Left colon (tissue), 2 donors: ENCODE data around the gene ACVR1. TPM values are rescaled to one million over a fixed set of nuclear protein-coding genes. Genes with fewer than 3 reads are reported as not detected.
A peak's percentile ranks its signal among the peaks of the same experiment; 100 is the strongest.
"Not testable (repeated sequence)": the region's sequence is repeated elsewhere in the genome, so short reads cannot be mapped to it uniquely, and the experiment has no call there.

Experiments used
- ATAC-seq: fragments of 200-7000 bp; cut with Tn5 transposase; one replicate; pipeline ENCODE4 v1.9.1; 2020; ENCODE audit warnings: mild to moderate bottlenecking, moderate library complexity
- DNase-seq, 2 donors: peaks; one replicate each; pipeline ENCODE4 v3.0.0-alpha.2; 2020
- intact Hi-C, 2 donors: fragments of 100-400 bp; cut with DNase I in 1 of 2; cut with micrococcal nuclease in 1 of 2; formaldehyde crosslinking; loops; one replicate each; pipeline versions ENCODE4 v1.11.2 to v1.14.0; 2022; cut with DNase I, micrococcal nuclease
- total RNA-seq, 2 donors: library from RNA; stranded (reverse); fragmentation: NEBNext Ultra II Directional; extraction: Animal tissue kit (Norgen Biotek cat#: 25700); gene quantifications; one replicate each; pipeline ENCODE4 v1.2.1, GENCODE V29; 2021
- donor health status: DM: no; HTN: no; CAD: no.
- donor health status: DM: yes; HTN: yes; CAD: no.

The ACVR1 gene
- total RNA-seq, 2 donors from 2014 or later: 13.6 to 19.1 TPM

DNA sequence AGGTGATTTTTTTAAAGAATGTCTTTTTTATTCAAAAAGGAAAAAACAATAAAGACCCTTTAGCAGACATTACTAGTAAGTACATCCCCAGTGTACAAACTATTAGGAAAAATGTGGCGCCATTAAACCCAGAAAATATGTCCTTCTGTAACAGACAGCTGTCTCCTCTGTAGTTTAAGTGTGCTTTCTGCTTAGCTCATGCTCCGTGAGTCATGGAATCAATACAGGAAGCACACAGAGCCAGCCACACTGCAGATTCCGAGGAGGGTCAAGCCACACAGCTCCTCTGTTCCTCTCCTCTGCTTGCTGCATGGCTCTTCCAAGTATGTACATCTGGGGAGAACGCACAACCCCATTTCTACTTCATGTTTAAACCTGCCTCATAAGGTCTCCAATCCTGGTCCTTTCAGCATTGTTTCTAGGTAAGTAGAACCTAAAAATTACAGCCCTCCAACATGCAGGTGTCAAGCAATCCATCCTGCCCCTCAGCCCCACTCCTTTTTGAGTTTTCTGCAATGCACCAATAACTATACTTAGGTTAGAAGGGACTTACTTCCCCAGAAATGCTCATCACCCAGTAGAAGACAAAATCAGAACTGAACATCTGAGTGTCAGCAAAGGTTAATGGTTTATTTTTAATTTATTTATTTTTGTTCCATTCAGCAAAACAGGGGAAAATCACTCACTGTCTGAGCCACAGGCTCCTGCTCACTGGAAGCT is 37.5 kb downstream of the ACVR1 start:
- DNase-seq: peak; percentile 19 to 39

DNA sequence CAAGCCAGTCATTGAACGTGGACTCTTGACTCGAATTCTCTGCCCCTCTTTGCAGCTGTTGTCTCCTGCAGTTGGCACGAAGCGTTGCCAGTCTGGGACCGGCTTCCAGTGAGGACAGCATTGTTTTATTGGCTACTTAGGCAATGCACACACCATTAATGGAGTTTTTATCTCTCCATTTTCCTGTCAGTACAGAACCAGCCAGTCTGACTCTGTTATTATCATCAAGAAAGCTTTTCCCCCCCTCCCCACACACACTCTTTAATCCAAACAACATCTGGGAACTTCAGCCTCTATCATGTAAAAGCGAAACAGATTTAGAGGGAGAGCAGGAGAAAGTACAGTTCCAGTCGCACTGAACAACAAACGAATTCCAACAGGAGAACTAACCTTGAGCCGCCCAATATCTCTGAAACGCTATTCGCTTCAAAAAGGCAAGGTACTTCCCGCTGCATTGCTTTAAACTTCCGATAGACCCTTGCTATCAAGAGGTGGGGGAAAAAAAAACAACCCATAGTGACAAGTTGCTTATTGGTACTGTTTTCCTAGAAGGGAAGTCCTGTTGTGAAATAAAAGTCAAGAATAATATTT is 38.2 kb downstream of the ACVR1 start:
- DNase-seq (peak in 1 of 2 donors; percentile 10), ATAC-seq (peak; percentile 47)
- intact Hi-C loops: no loop called here

More for the DNA sequence above, 37.5 kb downstream of the ACVR1 start:
- peak; percentile 71 for ATAC-seq
- intact Hi-C loops: no loop called here

- intact Hi-C loops: no loop called here
- DNase-seq (no peak), ATAC-seq (peak; percentile 76)
Measured at GRCh38 chr2:157836531-157836930, 39.6 kb downstream of the ACVR1 start.

GRCh38 chr2:157835425-157835824 is 40.7 kb downstream of the ACVR1 start:
- DNase-seq (no peak), ATAC-seq (no peak)
- intact Hi-C loops: no loop called here

DNA sequence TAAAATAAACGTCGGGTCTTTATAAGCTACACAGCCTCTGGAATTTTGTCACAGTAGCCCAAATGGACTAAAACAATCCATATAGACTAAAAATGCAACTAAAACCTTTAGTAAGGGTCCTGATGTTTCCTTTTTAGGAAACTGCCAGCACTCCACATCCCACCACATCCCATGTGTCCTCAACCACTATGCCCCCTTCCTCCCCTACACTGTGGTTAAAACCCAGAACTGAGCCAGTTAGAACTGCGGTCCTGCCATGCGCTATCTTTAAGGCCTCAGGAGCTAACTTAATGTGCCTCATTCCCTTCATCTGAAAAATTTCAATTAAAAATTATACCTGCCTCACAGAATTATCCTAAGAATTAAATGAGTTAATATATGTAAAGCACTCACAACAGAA is 41.1 kb downstream of the ACVR1 start:
- ATAC-seq (no peak), DNase-seq (no peak)
- intact Hi-C loops: no loop called here

DNA sequence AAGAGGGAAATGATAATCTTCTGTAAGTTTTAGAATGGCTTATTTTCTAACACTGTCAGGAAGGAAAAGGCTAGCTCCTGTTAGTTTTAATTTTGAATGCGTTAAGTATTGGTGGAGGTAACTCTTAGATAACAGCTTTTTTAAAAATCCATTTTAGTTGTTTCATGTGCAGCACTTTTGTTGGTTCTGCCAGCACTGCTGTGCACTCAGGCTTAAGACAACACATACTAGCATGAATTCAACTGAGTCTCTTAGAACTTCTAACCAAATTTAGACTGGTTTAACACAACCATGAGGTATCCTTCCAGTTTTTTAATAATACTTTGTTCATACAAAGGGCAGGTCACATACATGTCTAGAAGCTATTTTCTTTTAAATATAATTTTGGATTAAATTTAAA is 42.4 kb downstream of the ACVR1 start:
- no peak for DNase-seq
- intact Hi-C loops: no loop called here
- ATAC-seq: no peak

DNA sequence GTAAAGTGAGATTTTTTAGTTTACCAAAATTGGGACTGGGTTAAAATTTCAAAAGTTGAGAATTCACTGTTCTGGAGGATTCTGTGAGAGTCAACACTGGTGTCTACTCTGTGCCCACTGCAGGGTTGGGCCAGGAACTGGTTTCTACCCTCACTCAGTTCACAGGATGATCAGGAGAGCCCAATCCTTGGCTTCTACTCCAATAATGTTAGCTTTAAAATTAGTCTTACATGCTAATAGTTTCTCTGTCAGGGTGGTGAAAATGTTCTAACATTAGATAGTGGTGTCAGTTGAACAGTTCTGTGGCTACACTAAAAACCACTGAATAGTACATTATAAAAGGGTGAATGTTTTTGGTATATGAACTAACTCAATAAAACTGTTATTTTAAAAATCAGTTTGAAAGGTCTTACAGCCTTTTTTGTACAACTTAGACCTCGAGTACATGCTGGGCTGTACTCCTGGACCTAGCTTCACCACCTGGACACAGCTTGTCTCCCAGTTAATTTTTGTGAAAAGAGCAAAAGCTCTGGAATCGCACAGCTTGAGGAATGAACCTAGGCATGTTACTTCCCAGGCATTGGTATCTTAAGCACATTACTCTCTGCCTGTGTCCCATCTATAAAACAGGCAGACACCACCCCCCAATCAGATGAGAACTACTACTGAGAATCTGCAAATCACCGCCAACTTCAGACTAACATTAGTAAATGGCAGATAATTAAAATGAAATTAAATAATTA is 44.4 kb downstream of the ACVR1 start:
- ATAC-seq (no peak), DNase-seq (no peak)
- intact Hi-C loops: no loop called here

DNA sequence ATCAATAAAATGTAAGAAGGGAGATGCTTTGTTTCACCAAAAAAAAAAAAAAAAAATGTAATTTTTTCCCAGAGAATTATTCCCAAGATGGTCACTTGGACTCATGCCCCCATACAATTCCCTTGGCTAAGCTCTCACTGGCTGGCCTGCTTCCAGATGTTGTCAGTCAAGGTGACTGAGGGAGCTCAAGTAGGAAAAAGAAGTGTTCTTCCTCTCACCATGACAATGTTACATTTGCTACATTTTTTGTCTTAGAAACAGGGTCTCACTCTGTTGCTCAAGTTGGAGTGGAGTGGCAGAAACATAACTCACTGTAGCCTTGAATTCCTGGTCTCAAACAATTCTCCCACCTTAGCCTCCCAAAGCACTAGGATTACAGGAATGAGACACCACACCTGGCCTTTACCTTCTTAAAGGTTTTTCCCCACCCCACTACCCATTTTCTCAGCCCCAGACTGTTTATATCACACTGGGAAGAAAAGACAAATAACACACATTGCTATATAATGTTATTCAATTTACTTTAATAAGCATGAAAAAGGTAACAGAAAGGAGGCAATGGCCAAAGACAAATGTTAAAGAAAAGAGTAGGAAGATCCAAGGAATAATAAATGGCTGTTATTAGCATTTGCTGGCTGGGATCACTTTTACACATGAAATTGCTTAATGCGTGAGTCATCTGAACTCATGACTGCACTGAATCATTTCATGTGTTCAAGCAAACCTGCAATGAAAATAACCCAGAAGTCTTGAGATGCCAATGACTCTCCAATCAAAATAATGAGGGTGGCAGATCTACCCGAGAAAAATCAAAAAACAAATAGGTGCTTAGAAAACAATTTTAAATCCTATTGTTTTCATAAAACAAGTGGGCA is 45.2 kb downstream of the ACVR1 start:
- ATAC-seq: no peak
- intact Hi-C loops: no loop called here
- DNase-seq: no peak

DNA sequence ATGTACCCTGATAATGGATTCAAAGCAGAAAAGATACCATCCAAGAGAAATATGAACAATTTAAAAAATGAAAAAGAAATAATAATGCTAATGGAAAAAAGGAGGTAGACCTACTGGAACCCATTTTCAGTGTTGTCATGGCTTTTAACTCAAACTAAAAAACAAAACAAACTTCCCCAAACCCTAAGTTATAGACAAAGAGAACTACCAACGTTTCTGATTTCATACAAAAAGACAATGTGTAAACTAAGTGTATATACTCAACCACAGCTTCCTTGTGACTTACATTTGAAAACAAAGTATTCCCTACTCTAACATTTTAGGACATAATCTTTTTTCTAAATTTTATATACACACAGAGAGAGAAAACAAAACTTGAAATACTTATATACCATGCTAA is 45.9 kb downstream of the ACVR1 start:
- intact Hi-C loops: no loop called here
- no peak for ATAC-seq
- DNase-seq: no peak

DNA sequence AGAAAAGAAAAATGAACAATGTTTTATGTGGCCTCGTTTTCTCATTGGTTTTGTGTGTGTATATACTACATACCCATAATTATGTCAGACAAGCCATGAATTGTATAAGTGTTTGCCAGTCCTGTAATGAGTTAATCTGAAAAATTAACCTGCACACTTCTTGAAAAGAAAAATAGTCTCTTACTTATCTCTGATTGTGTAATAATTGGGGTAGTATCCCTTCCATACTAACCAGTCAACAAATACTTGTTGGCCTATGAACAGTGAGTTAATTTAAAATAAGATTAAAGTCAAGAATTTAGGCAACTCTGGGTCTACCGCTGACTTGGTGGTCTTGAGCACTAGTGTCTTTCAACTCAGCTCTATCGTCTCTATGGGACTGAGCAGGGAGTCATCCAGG is 48.8 kb downstream of the ACVR1 start:
- ATAC-seq (no peak), DNase-seq (no peak)
- intact Hi-C loops: no loop called here

DNA sequence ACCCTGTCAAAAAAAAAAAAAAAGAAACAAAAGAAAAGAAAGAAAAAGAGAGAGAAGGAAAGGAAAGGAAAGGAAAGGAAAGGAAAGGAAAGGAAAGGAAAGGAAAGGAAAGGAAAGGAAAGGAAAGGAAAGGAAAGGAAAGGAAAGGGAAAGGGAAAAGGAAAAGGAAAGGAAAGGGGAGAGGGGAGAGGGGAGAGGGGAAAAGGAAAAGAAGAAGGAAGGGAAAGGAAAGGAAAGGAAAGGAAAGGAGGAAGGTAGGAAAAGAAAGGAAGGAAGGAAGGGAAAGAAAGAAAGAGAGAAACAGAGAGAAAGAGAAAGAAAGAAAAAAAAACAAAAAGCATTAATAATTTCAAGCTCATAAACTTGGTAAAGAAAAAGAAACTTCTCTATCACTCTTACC is 49.5 kb downstream of the ACVR1 start:
- DNase-seq, ATAC-seq, intact Hi-C loops: not testable (repeated sequence)

- intact Hi-C loops: no loop called here
- DNase-seq (no peak), ATAC-seq (peak; percentile 15)
Measured at GRCh38 chr2:157825885-157826284, 50.2 kb downstream of the ACVR1 start.

- ATAC-seq (no peak), DNase-seq (no peak)
- intact Hi-C loops: no loop called here
Measured at GRCh38 chr2:157822993-157823392, 53.1 kb downstream of the ACVR1 start.

GRCh38 chr2:157822533-157822932 is 53.6 kb downstream of the ACVR1 start:
- ATAC-seq (no peak), DNase-seq (no peak)
- intact Hi-C loops: no loop called here

DNA sequence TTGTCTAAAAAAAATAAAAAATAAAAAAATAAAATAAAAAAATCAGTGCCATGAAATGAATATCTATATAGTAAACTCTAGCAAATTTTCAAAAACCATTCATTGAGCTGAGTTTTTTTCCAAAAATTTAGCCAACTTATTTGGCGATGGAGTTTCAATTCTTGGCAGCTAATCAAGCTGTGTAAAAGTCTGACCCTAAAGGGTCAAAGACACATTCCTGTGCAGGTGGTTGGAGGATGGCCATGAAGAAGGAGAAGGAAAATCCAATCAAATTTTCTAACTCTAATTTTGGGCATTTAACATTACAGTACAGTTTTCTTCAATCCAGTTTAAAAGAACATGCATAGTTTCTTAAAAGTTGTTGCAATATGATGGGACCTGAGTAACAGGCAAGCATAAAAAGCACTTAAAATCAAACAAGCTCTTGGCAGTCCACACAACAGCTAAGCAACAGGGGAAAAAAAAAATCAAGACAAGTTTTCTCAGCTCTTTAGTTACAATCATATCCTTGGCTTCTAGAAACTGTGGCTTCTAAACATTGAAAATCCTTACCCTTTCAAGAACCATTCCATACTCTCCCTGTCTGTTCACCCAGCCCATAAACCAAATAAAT is 54.5 kb downstream of the ACVR1 start:
- no peak for DNase-seq
- ATAC-seq: no peak
- intact Hi-C loops: no loop called here

DNA sequence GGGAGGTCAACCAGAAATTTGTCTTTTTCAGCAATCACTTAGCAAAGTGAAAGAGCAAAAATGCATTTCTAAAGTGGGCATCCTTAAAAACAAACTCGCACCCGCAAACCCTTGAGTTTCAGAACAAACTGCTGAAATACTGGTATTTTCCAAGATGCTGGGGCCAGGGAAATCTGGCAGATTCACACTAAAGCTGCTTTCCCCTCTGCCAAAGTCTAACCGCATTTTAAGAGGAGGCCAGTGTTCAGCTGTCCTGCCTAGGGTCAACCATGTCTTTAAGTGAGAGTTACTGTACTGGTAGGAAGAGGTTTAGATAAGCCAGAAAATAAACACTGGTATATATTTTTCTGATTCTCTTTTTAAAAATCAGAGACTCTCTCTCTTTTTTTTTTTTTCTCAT is 55.9 kb downstream of the ACVR1 start:
- DNase-seq: no peak
- ATAC-seq: no peak
- intact Hi-C loops: no loop called here

GRCh38 chr2:157819761-157820160 is 56.4 kb downstream of the ACVR1 start:
- ATAC-seq (no peak), DNase-seq (no peak)
- intact Hi-C loops: no loop called here

DNA sequence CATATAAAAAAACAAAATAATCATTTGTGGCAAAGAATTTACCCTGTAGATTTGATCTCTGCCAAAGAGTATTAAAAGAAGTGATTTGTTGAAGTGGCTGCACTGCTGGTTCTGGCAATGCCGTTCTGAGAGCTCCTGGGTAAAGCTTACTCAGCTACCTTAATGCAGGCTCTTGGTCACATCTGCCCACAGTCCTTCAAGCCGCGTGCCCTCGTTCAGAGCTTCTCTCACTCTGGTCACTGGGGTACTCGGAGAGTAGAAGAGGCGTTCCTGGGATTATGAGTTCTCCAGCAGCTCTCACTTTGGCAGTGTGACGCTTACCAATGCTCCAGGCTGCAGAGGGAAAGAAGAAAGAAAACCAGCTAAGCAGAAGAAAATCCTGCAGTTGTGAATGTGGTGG is 57.9 kb downstream of the ACVR1 start:
- ATAC-seq (no peak), DNase-seq (no peak)
- intact Hi-C loops: no loop called here

DNA sequence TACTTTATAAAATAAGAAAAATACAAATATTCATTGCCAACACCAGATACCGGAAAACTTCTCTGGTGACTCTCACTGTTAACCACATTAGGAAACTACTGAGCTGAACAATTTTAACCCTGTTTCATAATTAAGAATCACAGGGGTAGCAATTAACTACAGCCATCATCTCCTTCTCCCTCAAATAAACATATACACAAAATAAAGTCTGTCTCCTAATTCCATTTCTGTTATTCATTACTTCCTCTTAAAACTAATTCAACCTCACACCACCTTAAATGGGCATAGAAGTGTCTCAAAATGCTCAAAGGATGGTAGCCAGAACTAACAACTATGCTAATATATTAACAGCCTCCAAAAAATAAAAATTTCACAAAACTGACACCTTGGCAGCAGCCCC is 60.7 kb downstream of the ACVR1 start:
- DNase-seq (no peak), ATAC-seq (no peak)
- intact Hi-C loops: no loop called here
